GM23338 (cell line): ENCODE results near the gene TAPBP. TPM values are rescaled to one million over a fixed set of nuclear protein-coding genes. Genes with fewer than 3 reads are reported as not detected.

Source experiments
- ATAC-seq: fragments of 200-7000 bp; cut with Tn5 transposase; 3 replicates; pipeline ENCODE4 v1.9.1; 2020
- DNase-seq: peaks from one replicate; pipeline ENCODE4 v3.0.0-alpha.2; 2015; ENCODE audit warnings: low spot score
- H2AFZ ChIP-seq: fragments of 200-600 bp; sonication (generic); 2 replicates; pipeline ENCODE4 v1.8.0; 2016; ENCODE audit warnings: antibody characterized with exemption, mild to moderate bottlenecking, moderate library complexity
- H3F3A ChIP-seq: fragments of 200-600 bp; sonication (generic); replicated peaks from 2 replicates; pipeline ENCODE4 v1.8.0; 2017; ENCODE audit warnings: antibody characterized with exemption, mixed run types, low read depth
- H3K27ac ChIP-seq: fragments of 200-600 bp; sonication (generic); 2 replicates; pipeline ENCODE4 v1.6.1; 2016; ENCODE audit warnings: low read depth
- H3K27me3 ChIP-seq: fragments of 200-600 bp; sonication (generic); 2 replicates; pipeline ENCODE4 v1.8.0; 2016; ENCODE audit warnings: mild to moderate bottlenecking, mixed run types, moderate library complexity; ENCODE audit not compliant: insufficient read depth
- H3K36me3 ChIP-seq: fragments of 200-600 bp; sonication (generic); 2 replicates; pipeline ENCODE4 v1.8.0; 2016; ENCODE audit warnings: mild to moderate bottlenecking; ENCODE audit not compliant: insufficient read depth
- H3K4me1 ChIP-seq: fragments of 200-600 bp; sonication (generic); 2 replicates; pipeline ENCODE4 v1.8.0; 2016; ENCODE audit warnings: mild to moderate bottlenecking, moderate library complexity; ENCODE audit not compliant: insufficient read depth
- H3K4me2 ChIP-seq: fragments of 200-600 bp; sonication (generic); 2 replicates; pipeline ENCODE4 v1.7.1; 2017; ENCODE audit warnings: mixed run types
- H3K4me3 ChIP-seq: fragments of 200-600 bp; sonication (generic); 2 replicates; pipeline ENCODE4 v1.6.1; 2016; ENCODE audit warnings: mixed run types
- H3K79me2 ChIP-seq: fragments of 200-600 bp; sonication (generic); replicated peaks from 2 replicates; pipeline ENCODE4 v1.8.0; 2017; ENCODE audit warnings: mild to moderate bottlenecking; ENCODE audit not compliant: insufficient read depth
- H3K9me2 ChIP-seq: fragments of 200-600 bp; sonication (generic); 2 replicates; pipeline ENCODE4 v1.8.0; 2017; ENCODE audit not compliant: insufficient read depth
- H4K20me1 ChIP-seq: fragments of 200-600 bp; sonication (generic); replicated peaks from 2 replicates; pipeline ENCODE4 v1.8.0; 2017; ENCODE audit warnings: mild to moderate bottlenecking; ENCODE audit not compliant: insufficient read depth
- H3K27ac Mint-ChIP-seq: 2 replicates; pipeline ENCODE4 v1.8.0; 2020; ENCODE audit warnings: inconsistent platforms, mild to moderate bottlenecking, moderate library complexity, mixed read lengths
- H3K27me3 Mint-ChIP-seq: 3 replicates; pipeline ENCODE4 v1.8.0; 2022; ENCODE audit warnings: low read depth, mild to moderate bottlenecking, moderate library complexity, mixed read lengths, inconsistent platforms; ENCODE audit not compliant: insufficient read depth, poor library complexity
- H3K36me3 Mint-ChIP-seq: 3 replicates; pipeline ENCODE4 v1.8.0; 2021; ENCODE audit warnings: low read depth, mild to moderate bottlenecking, inconsistent platforms, moderate library complexity, mixed read lengths
- H3K4me1 Mint-ChIP-seq: 3 replicates; pipeline ENCODE4 v1.8.0; 2020; ENCODE audit warnings: mild to moderate bottlenecking, inconsistent platforms, mixed read lengths
- H3K4me3 Mint-ChIP-seq: 3 replicates; pipeline ENCODE4 v1.8.0; 2021; ENCODE audit warnings: moderate library complexity, mild to moderate bottlenecking, inconsistent platforms, mixed read lengths
- H3K9me3 Mint-ChIP-seq: 3 replicates; pipeline ENCODE4 v1.8.0; 2020; ENCODE audit warnings: moderate library complexity, mild to moderate bottlenecking, inconsistent platforms, mixed read lengths
- ETS1 ChIP-seq: IDR thresholded peaks from 2 replicates; pipeline ENCODE4 v1.6.1; 2016; ENCODE audit warnings: antibody characterized with exemption
- EZH2phosphoT487 ChIP-seq: fragments of 200-600 bp; sonication (generic); IDR thresholded peaks from one replicate; pipeline ENCODE4 v1.8.1; 2018; ENCODE audit warnings: antibody characterized with exemption; ENCODE audit not compliant: unreplicated experiment
- JUNB ChIP-seq: IDR thresholded peaks from one replicate; pipeline ENCODE4 v1.6.1; 2016; ENCODE audit warnings: antibody characterized with exemption; ENCODE audit not compliant: unreplicated experiment
- POLR2AphosphoS5 ChIP-seq: IDR thresholded peaks from 2 replicates; pipeline ENCODE4 v1.6.1; 2016; ENCODE audit warnings: antibody characterized with exemption, low read depth
- REST ChIP-seq: IDR thresholded peaks from one replicate; pipeline ENCODE4 v1.6.1; 2018; ENCODE audit warnings: antibody characterized with exemption; ENCODE audit not compliant: unreplicated experiment
- ZNF331 ChIP-seq: fragments of 250-450 bp; sonication (Bioruptor Pico); IDR thresholded peaks from 2 replicates; pipeline ENCODE4 v1.5.0; 2020; ENCODE audit warnings: low read depth, mild to moderate bottlenecking, moderate library complexity
- ZNF462 ChIP-seq: fragments of 250-450 bp; sonication (Bioruptor Pico); IDR thresholded peaks from 2 replicates; pipeline ENCODE4 v1.5.0; 2020; ENCODE audit warnings: mild to moderate bottlenecking, moderate library complexity
- polyA plus RNA-seq: library from polyadenylated mRNA; unstranded; fragments of >200 nt; fragmentation: Nextera tagmentation; extraction: Ambion mirVana; gene quantifications from 2 replicates; pipeline ENCODE4 v1.2.1, GENCODE V29; 2016
- total RNA-seq: library from RNA; depleted of rRNA; stranded (reverse); fragments of >200 nt; shearing (Covaris generic); gene quantifications from 2 replicates; pipeline ENCODE4 v1.2.3, GENCODE V29; 2014

The TAPBP gene
- total and polyA plus RNA-seq, 2 experiments from 2014 or later, result 19.9 to 37.5 TPM

- Mint-ChIP-seq H3K4me3 (peak within 1 kb of the TSS; percentile 93), H3K27ac (peak within 1 kb of the TSS; percentile 98), H3K36me3 (peaks cover 42% of the 10 kb centered on the region), H3K4me1 (peaks cover 65% of the 10 kb centered on the region), H3K27me3 (peaks cover 23% of the 10 kb centered on the region), H3K9me3 (no peaks in the 10 kb centered on the region; the same call in 1 of the 3 replicates)
- H4K20me1 ChIP-seq, result peaks cover 11% of the 10 kb centered on the region
- H3K9me2 ChIP-seq, result no peaks in the 10 kb centered on the region
- peak within 1 kb of the TSS; percentile 51 for H3K4me3 ChIP-seq
- no peak for TF ChIP-seq ZNF462 (CRISPR knock-in tag)
- no peak for TF ChIP-seq ETS1
- TF ChIP-seq POLR2AphosphoS5, result peak; percentile 56; the same call in 1 of the 2 replicates
- H3K4me2 ChIP-seq, result peak within 1 kb of the TSS; percentile 75
- peak within 1 kb of the TSS; percentile 88 for H3K27ac ChIP-seq
- H3K4me1 ChIP-seq, result peaks cover 39% of the 10 kb centered on the region
- no peaks in the 10 kb centered on the region for H3K27me3 ChIP-seq
- ATAC-seq, result peak; percentile 62
- peaks cover 36% of the 10 kb centered on the region for H3K79me2 ChIP-seq
- DNase-seq, result peak; percentile 100
- H3F3A ChIP-seq, result peaks cover 20% of the 10 kb centered on the region
- no peak within 1 kb of the TSS for H2AFZ ChIP-seq
- peaks cover 14% of the 10 kb centered on the region for H3K36me3 ChIP-seq
These were observed 4.0 kb upstream of the TAPBP start, which contains the start of gene ZBTB22 for GRCh38 chr6:33317669-33318425. Gene ZBTB22 (minus strand): TSS chr6:33317744. CDS start chr6:33316916, 828 bp downstream.

GRCh38 chr6:33317419-33317668 is 3.5 kb upstream of the TAPBP start:
- Mint-ChIP-seq H3K4me3 (peak overlapping the region; percentile 93), H3K27ac (no peak overlapping the region), H3K36me3 (peaks cover 42% of the 10 kb centered on the region), H3K27me3 (peaks cover 27% of the 10 kb centered on the region), H3K4me1 (peaks cover 66% of the 10 kb centered on the region), H3K9me3 (no peaks in the 10 kb centered on the region; the same call in 1 of the 3 replicates)
- Histone ChIP-seq H3K4me1 (peaks cover 39% of the 10 kb centered on the region), H3K4me3 (peak overlapping the region; percentile 51), H3K79me2 (peaks cover 33% of the 10 kb centered on the region), H4K20me1 (peaks cover 11% of the 10 kb centered on the region), H3F3A (peaks cover 23% of the 10 kb centered on the region), H2AFZ (no peak overlapping the region), H3K27me3 (no peaks in the 10 kb centered on the region), H3K4me2 (peak overlapping the region; percentile 75), H3K36me3 (peaks cover 14% of the 10 kb centered on the region), H3K9me2 (no peaks in the 10 kb centered on the region), H3K27ac (no peak overlapping the region)
- peak; percentile 79 for DNase-seq
- no peak for ATAC-seq
- TF ChIP-seq EZH2phosphoT487 (no peak), ETS1 (no peak), ZNF331 (CRISPR knock-in tag) (no peak), POLR2AphosphoS5 (no peak), REST (no peak), JUNB (no peak)
